K562 (cell line): ENCODE data around the gene DUS1L. TPM values are rescaled to one million over a fixed set of nuclear protein-coding genes. Genes with fewer than 3 reads are reported as not detected.
A peak's percentile ranks its signal among the peaks of the same experiment; 100 is the strongest.

Experiments
- ATAC-seq: fragments of 200-7000 bp; cut with Tn5 transposase; 3 replicates; pipeline ENCODE4 v1.9.1; 2020; ENCODE audit warnings: moderate library complexity
- BruUV-seq: library from RNA; stranded (reverse); fragments of 400-500 nt; replicated peaks from 2 replicates; lab custom pipeline; 2021; lab: Mats Ljungman, UMichigan
- CTCF ChIA-PET: fragments of 300-600 bp; formaldehyde crosslinking; extraction: SDS; loops from one replicate; lab custom pipeline; 2021; ENCODE audit warnings: low intra/inter-chr PET ratio; lab: Yijun Ruan, JAX
- POLR2A ChIA-PET: fragments of 300-600, 350-650 bp; sonication (Branson Sonifier 250); formaldehyde crosslinking; extraction: SDS; loops from one replicate; lab custom pipeline; 2021; ENCODE audit warnings: antibody characterized with exemption, inconsistent platforms; lab: Yijun Ruan, JAX
- DNase-seq, 4 experiments: peaks; one replicate each; pipeline versions ENCODE4 v3.0.0 to v3.0.0-alpha.2; 2011 to 2018; ENCODE audit warnings: low spot score in 3 of 4, mixed read lengths in 3 of 4; ENCODE audit errors: extremely low read depth in 1 of 4
- FAIRE-seq: peaks from 2 replicates; lab custom pipeline; 2011; peaks lifted over from hg19 to GRCh38; lab: Jason Lieb, UNC
- H2AFZ ChIP-seq: 2 replicates; pipeline ENCODE4 v1.6.0; 2011; ENCODE audit warnings: low read depth, low read length, control low read depth, inconsistent platforms
- H3K27ac ChIP-seq: fragments of 200-600 bp; 3 replicates; pipeline ENCODE4 v1.8.0; 2011; ENCODE audit warnings: low read depth, mild to moderate bottlenecking, control low read depth, inconsistent platforms, low read length, moderate library complexity, mixed read lengths; ENCODE audit errors: extremely low read depth
- H3K27me3 ChIP-seq, 2 experiments: fragments of 300-600 bp in 1 of 2; 2 replicates in 1 of 2; 3 replicates in 1 of 2; pipeline versions ENCODE4 v1.6.0 to v1.8.0; 2011; ENCODE audit warnings: inconsistent platforms in 2 of 2, low read length in 2 of 2, mild to moderate bottlenecking in 1 of 2, mixed read lengths in 1 of 2, moderate library complexity in 1 of 2; ENCODE audit not compliant: control insufficient read depth in 2 of 2, insufficient read depth in 2 of 2
- H3K36me3 ChIP-seq: fragments of 300-600 bp; 3 replicates; pipeline ENCODE4 v1.8.0; 2011; ENCODE audit warnings: mild to moderate bottlenecking, low read length, inconsistent platforms; ENCODE audit not compliant: control insufficient read depth, insufficient read depth
- H3K4me1 ChIP-seq, 2 experiments: fragments of 200-600 bp in 1 of 2; replicated peaks in 1 of 2; 2 replicates in 1 of 2; 3 replicates in 1 of 2; pipeline versions ENCODE4 v1.5.1 to v1.8.0; 2011; ENCODE audit warnings: inconsistent platforms in 2 of 2, low read length in 2 of 2, mild to moderate bottlenecking in 1 of 2, mixed read lengths in 1 of 2, moderate library complexity in 1 of 2; ENCODE audit not compliant: control insufficient read depth in 2 of 2, insufficient read depth in 2 of 2
- H3K4me2 ChIP-seq: 2 replicates; pipeline ENCODE4 v1.6.1; 2011; ENCODE audit warnings: low read length, control low read depth, inconsistent platforms, mixed read lengths; ENCODE audit not compliant: insufficient read depth
- H3K4me3 ChIP-seq: fragments of 200-600 bp; sonication (generic), shearing (Covaris generic); 2 replicates; pipeline ENCODE4 v1.5.1; 2016; ENCODE audit warnings: control low read depth, inconsistent platforms
- H3K79me2 ChIP-seq: fragments of 200-600 bp; 3 replicates; pipeline ENCODE4 v1.8.0; 2011; ENCODE audit warnings: low read length, inconsistent platforms; ENCODE audit not compliant: control insufficient read depth, insufficient read depth
- H3K9ac ChIP-seq, 2 experiments: 2 replicates each; pipeline versions ENCODE4 v1.6.0 to v1.6.1; 2011; ENCODE audit warnings: low read depth in 2 of 2, low read length in 2 of 2, control low read depth in 1 of 2, inconsistent platforms in 1 of 2, mild to moderate bottlenecking in 1 of 2, mixed read lengths in 1 of 2; ENCODE audit not compliant: insufficient read depth in 1 of 2
- H3K9me1 ChIP-seq: one replicate; pipeline ENCODE4 v1.6.0; 2011; ENCODE audit warnings: inconsistent platforms, mild to moderate bottlenecking, low read length, moderate library complexity; ENCODE audit not compliant: control insufficient read depth, insufficient read depth
- H3K9me3 ChIP-seq: replicated peaks from 2 replicates; pipeline ENCODE4 v1.5.1; 2011; ENCODE audit warnings: low read depth, low read length, inconsistent platforms; ENCODE audit not compliant: control insufficient read depth, insufficient read depth
- H4K20me1 ChIP-seq: replicated peaks from 2 replicates; pipeline ENCODE4 v1.6.1; 2011; ENCODE audit warnings: low read length, inconsistent platforms, mixed read lengths; ENCODE audit not compliant: control insufficient read depth, insufficient read depth
- BRCA1 ChIP-seq, 2 experiments: fragments of 450-650 bp in 1 of 2; sonication (generic) in 1 of 2; formaldehyde crosslinking in 1 of 2; IDR thresholded peaks; 2 replicates each; pipeline versions ENCODE4 v1.5.0 to v1.6.1; 2017 to 2020; ENCODE audit warnings: mild to moderate bottlenecking in 1 of 2, missing genetic modification reagents in 1 of 2
- CBFB ChIP-seq: sonication (generic); formaldehyde crosslinking; IDR thresholded peaks from 2 replicates; pipeline ENCODE4 v1.4.0; 2020; ENCODE audit warnings: mild to moderate bottlenecking, missing genetic modification reagents
- HNRNPL ChIP-seq: fragments of 200-400 bp; formaldehyde crosslinking; IDR thresholded peaks from 2 replicates; pipeline ENCODE4 v1.6.1; 2017; ENCODE audit warnings: low read depth, mild to moderate bottlenecking, low read length
- PHF20 ChIP-seq: fragments of 450-650 bp; IDR thresholded peaks from 2 replicates; pipeline ENCODE4 v1.6.1; 2018; ENCODE audit not compliant: partially characterized antibody
- PTBP1 ChIP-seq: fragments of 200-400 bp; formaldehyde crosslinking; IDR thresholded peaks from 2 replicates; pipeline ENCODE4 v1.6.1; 2017; ENCODE audit warnings: low read depth, low read length
- RBBP5 ChIP-seq: fragments of 200-600 bp; sonication (generic); IDR thresholded peaks from 2 replicates; pipeline ENCODE4 v1.6.1; 2012; ENCODE audit warnings: borderline replicate concordance, mild to moderate bottlenecking, low read length, control low read depth, inconsistent platforms; ENCODE audit not compliant: insufficient read depth, poor library complexity, severe bottlenecking
- SIN3A ChIP-seq, 2 experiments: fragments of 150-350 bp in 1 of 2; IDR thresholded peaks; 2 replicates each; pipeline ENCODE4 v1.6.1; 2011 to 2016; ENCODE audit warnings: borderline replicate concordance in 2 of 2, low read depth in 2 of 2, low read length in 2 of 2, mild to moderate bottlenecking in 2 of 2, moderate library complexity in 2 of 2; ENCODE audit not compliant: control insufficient read depth in 1 of 2
- SMARCA5 ChIP-seq: fragments of 450-650 bp; IDR thresholded peaks from 2 replicates; pipeline ENCODE4 v1.6.1; 2016
- XRCC4 ChIP-seq: IDR thresholded peaks from one replicate; pipeline ENCODE4 v1.6.1; 2011; ENCODE audit not compliant: insufficient read depth, insufficient read length; ENCODE audit errors: extremely low read depth
- ZNF699 ChIP-seq: fragments of 250-450 bp; sonication (Bioruptor Pico); IDR thresholded peaks from 2 replicates; pipeline ENCODE4 v1.8.0; 2021; ENCODE audit warnings: mild to moderate bottlenecking, moderate library complexity; ENCODE audit not compliant: insufficient replicate concordance
- WGBS: fragments of 100-300 bp; shearing (Covaris generic); methylation state at CpG from one replicate; pipeline ENCODE4 v1.1.6; 2016; ENCODE audit warnings: low coverage, mixed read lengths; ENCODE audit not compliant: insufficient coverage; ENCODE audit errors: missing lambda C conversion rate; 5-methylcytosine and 5-hydroxymethylcytosine counted together
- in situ Hi-C: fragments of 300-500 bp; cut with MboI; formaldehyde crosslinking; loops from 4 replicates; pipeline ENCODE4 v1.15.0; 2018; ENCODE audit warnings: inconsistent platforms, mixed read lengths
- intact Hi-C: fragments of 100-400 bp; cut with micrococcal nuclease; formaldehyde crosslinking; loops from 2 replicates; pipeline ENCODE4 v1.14.2; 2022
- polyA plus RNA-seq, 8 experiments: library from polyadenylated mRNA; depleted of rRNA in 4 of 8; stranded (reverse) in 5 of 8; unstranded in 3 of 8; fragments of >200 nt; fragmentation: Nextera tagmentation in 2 of 8; fragmentation: Illumina TruSeq in 1 of 8; extraction: Ambion mirVana in 2 of 8; extraction: Trizol in 1 of 8; gene quantifications; 2 replicates each; pipeline versions ENCODE4 v1.2.1 to v1.2.3, GENCODE V29; 2011 to 2014; ENCODE audit warnings: inconsistent platforms in 1 of 8, missing spikeins in 1 of 8
- total RNA-seq, 7 experiments: library from RNA; depleted of rRNA in 6 of 7; stranded (reverse); fragments of >200 nt in 6 of 7; fragmentation: Illumina TruSeq in 2 of 7; extraction: Trizol in 2 of 7; gene quantifications; 2 replicates each; pipeline versions ENCODE4 v1.2.1 to v1.2.3, GENCODE V29; 2011 to 2021; ENCODE audit warnings: low replicate concordance in 1 of 7
- TF ChIP-seq, protein P1 (sequence below): sonication (generic); formaldehyde crosslinking; IDR thresholded peaks from 2 replicates; pipeline ENCODE4 v1.8.0; 2022; ENCODE audit warnings: mild to moderate bottlenecking, missing genetic modification reagents
- TF ChIP-seq, protein P2 (sequence below): sonication (generic); formaldehyde crosslinking; IDR thresholded peaks from 2 replicates; pipeline ENCODE4 v1.8.1; 2023; ENCODE audit warnings: mild to moderate bottlenecking, missing genetic modification reagents

DUS1L gene
- total and polyA plus RNA-seq, 9 of the 15 experiments (the other 6 are each of a cell fraction or from before 2014, with no cell fraction given): 7.8 to 210 (median 83.9) TPM

GRCh38 chr17:82076018-82076784, 10.6 kb upstream of the DUS1L start (continued):
- TF ChIP-seq SIN3A (IDR thresholded peaks at IDR 0.05; ENCODE audit: borderline replicate concordance in 2 of 2, control insufficient read depth in 1 of 2, low read depth in 2 of 2, low read length in 2 of 2) (peak in 1 of 2 experiments; percentile 83; a peak in 2 of 4 replicates), RBBP5 (no peak)

- Histone ChIP-seq H3K4me1 (peaks cover 0 to 22% of the 10 kb centered on the region in 2 experiments; a peak in 2 of 5 replicates), H4K20me1 (peaks cover 15% of the 10 kb centered on the region), H3K27ac (no peak overlapping the region), H2AFZ (no peak overlapping the region), H3K79me2 (no peaks in the 10 kb centered on the region), H3K27me3 (no peaks in the 10 kb centered on the region), H3K4me2 (no peak overlapping the region), H3K4me3 (no peak overlapping the region), H3K9ac (no peak overlapping the region), H3K9me3 (no peaks in the 10 kb centered on the region), H3K9me1 (peaks cover 3% of the 10 kb centered on the region), H3K36me3 (peaks cover 10% of the 10 kb centered on the region; the same call in 1 of the 3 replicates)
- no peak for FAIRE-seq
- in situ Hi-C loops (no loop called here), intact Hi-C loops (no loop called here)
- TF ChIP-seq SMARCA5 (no peak), BRCA1 (IDR thresholded peaks at IDR 0.05) (no peak), BRCA1 (CRISPR knock-in tag; IDR thresholded peaks at IDR 0.05) (no peak), XRCC4 (no peak), PTBP1 (no peak), ZNF699 (CRISPR knock-in tag) (no peak), PHF20 (no peak), CBFB (CRISPR knock-in tag) (no peak), HNRNPL (no peak)
- TF ChIP-seq, protein P1, sequence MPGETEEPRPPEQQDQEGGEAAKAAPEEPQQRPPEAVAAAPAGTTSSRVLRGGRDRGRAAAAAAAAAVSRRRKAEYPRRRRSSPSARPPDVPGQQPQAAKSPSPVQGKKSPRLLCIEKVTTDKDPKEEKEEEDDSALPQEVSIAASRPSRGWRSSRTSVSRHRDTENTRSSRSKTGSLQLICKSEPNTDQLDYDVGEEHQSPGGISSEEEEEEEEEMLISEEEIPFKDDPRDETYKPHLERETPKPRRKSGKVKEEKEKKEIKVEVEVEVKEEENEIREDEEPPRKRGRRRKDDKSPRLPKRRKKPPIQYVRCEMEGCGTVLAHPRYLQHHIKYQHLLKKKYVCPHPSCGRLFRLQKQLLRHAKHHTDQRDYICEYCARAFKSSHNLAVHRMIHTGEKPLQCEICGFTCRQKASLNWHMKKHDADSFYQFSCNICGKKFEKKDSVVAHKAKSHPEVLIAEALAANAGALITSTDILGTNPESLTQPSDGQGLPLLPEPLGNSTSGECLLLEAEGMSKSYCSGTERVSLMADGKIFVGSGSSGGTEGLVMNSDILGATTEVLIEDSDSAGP (CRISPR knock-in tag): no peak
- TF ChIP-seq, protein P2, sequence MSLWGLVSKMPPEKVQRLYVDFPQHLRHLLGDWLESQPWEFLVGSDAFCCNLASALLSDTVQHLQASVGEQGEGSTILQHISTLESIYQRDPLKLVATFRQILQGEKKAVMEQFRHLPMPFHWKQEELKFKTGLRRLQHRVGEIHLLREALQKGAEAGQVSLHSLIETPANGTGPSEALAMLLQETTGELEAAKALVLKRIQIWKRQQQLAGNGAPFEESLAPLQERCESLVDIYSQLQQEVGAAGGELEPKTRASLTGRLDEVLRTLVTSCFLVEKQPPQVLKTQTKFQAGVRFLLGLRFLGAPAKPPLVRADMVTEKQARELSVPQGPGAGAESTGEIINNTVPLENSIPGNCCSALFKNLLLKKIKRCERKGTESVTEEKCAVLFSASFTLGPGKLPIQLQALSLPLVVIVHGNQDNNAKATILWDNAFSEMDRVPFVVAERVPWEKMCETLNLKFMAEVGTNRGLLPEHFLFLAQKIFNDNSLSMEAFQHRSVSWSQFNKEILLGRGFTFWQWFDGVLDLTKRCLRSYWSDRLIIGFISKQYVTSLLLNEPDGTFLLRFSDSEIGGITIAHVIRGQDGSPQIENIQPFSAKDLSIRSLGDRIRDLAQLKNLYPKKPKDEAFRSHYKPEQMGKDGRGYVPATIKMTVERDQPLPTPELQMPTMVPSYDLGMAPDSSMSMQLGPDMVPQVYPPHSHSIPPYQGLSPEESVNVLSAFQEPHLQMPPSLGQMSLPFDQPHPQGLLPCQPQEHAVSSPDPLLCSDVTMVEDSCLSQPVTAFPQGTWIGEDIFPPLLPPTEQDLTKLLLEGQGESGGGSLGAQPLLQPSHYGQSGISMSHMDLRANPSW (CRISPR knock-in tag): no peak
- no peak for DNase-seq
- no TSS peak for BruUV-seq
- POLR2A ChIA-PET: interaction anchor here (1.1 kb wide), 1 partner anchor 13 kb away, joined by 3 read pairs; no protein-coding TSS in a partner anchor
- CTCF ChIA-PET: no interaction called here
- WGBS: 37% methylated on average over 9 of the region's 9 CpGs
- no peak for ATAC-seq
Observed at GRCh38 chr17:82073446-82073845, 7.8 kb upstream of the DUS1L start.
